Measurements from ENCODE around the gene SLC6A6.

Gene SLC6A6

GRCh38 chr3:14471016-14471415, 68.6 kb downstream of the SLC6A6 start:
- no peak for DNase-seq

GRCh38 chr3:14471690-14472089, 69.3 kb downstream of the SLC6A6 start:
- no peak for DNase-seq

- DNase-seq = peak in 1 of 2 experiments; percentile 37
Observed at GRCh38 chr3:14472471-14473351, 70.3 kb downstream of the SLC6A6 start.

- DNase-seq = no peak
Observed at GRCh38 chr3:14473411-14473891, 71.0 kb downstream of the SLC6A6 start.

- DNase-seq = no peak
Observed at GRCh38 chr3:14474363-14475081, 72.1 kb downstream of the SLC6A6 start.

- no peak for DNase-seq
Observed at GRCh38 chr3:14475621-14476020, 73.2 kb downstream of the SLC6A6 start.

- DNase-seq = no peak
Observed at GRCh38 chr3:14476583-14477265, 74.3 kb downstream of the SLC6A6 start.

- no peak for DNase-seq
Observed at GRCh38 chr3:14477311-14477935, 75.0 kb downstream of the SLC6A6 start.

- DNase-seq = no peak
Observed at GRCh38 chr3:14478956-14479550, 76.6 kb downstream of the SLC6A6 start.

- DNase-seq = no peak
Observed at GRCh38 chr3:14479591-14479990, 77.2 kb downstream of the SLC6A6 start.

- DNase-seq = no peak
Observed at GRCh38 chr3:14480207-14481017, 78.0 kb downstream of the SLC6A6 start.

GRCh38 chr3:14481018-14481645, 78.7 kb downstream of the SLC6A6 start:
- DNase-seq = no peak

- DNase-seq = no peak
Observed at GRCh38 chr3:14481646-14482036, 79.2 kb downstream of the SLC6A6 start.

GRCh38 chr3:14482271-14482721, 79.9 kb downstream of the SLC6A6 start:
- DNase-seq = no peak

GRCh38 chr3:14483286-14483685, 80.9 kb downstream of the SLC6A6 start:
- no peak for DNase-seq

GRCh38 chr3:14484741-14485140, 82.3 kb downstream of the SLC6A6 start:
- DNase-seq = no peak

- DNase-seq = no peak
Observed at GRCh38 chr3:14485981-14486380, 83.6 kb downstream of the SLC6A6 start.

- DNase-seq = no peak
Observed at GRCh38 chr3:14486460-14486859, 84.1 kb downstream of the SLC6A6 start.

GRCh38 chr3:14487086-14487485, 84.7 kb downstream of the SLC6A6 start:
- no peak for DNase-seq

GRCh38 chr3:14487821-14488220, 85.4 kb downstream of the SLC6A6 start:
- DNase-seq = no peak
